UCSD-AML1 (cell line): ENCODE results near the gene NOXO1.
A peak's percentile ranks its signal among the peaks of the same experiment; 100 is the strongest.
"Not testable (repeated sequence)": the region's sequence is repeated elsewhere in the genome, so short reads cannot be mapped to it uniquely, and the experiment has no call there.

Experiments used
- DNase-seq: peaks from one replicate; lab custom pipeline; 2025; ENCODE audit not compliant: unreplicated experiment; lab: John Stamatoyannopoulos, UW

Gene NOXO1

GRCh38 chr16:1942810-1943726 lies 38.2 kb downstream of the NOXO1 start, which contains the start of gene MSRB1:
Gene MSRB1 (minus strand): TSS chr16:1943199. CDS start chr16:1943156, 43 bp downstream.
- DNase-seq = peak; percentile 100

- peak; percentile 43 for DNase-seq
Measured at GRCh38 chr16:1942047-1942809, 39.0 kb downstream of the NOXO1 start.

GRCh38 chr16:1941162-1942046 lies 39.9 kb downstream of the NOXO1 start:
- no peak for DNase-seq

- no peak for DNase-seq
Measured at GRCh38 chr16:1940273-1941161, 40.8 kb downstream of the NOXO1 start.

GRCh38 chr16:1939833-1940232 lies 41.4 kb downstream of the NOXO1 start:
- not testable (repeated sequence) for DNase-seq

- DNase-seq = no peak
Measured at GRCh38 chr16:1938910-1939309, 42.4 kb downstream of the NOXO1 start.

GRCh38 chr16:1938316-1938715 lies 43.0 kb downstream of the NOXO1 start:
- DNase-seq = no peak

GRCh38 chr16:1936945-1937479 lies 44.3 kb downstream of the NOXO1 start:
- no peak for DNase-seq

GRCh38 chr16:1933097-1933661 lies 48.1 kb downstream of the NOXO1 start:
- no peak for DNase-seq

GRCh38 chr16:1932050-1933028 lies 48.9 kb downstream of the NOXO1 start:
- DNase-seq = no peak

- DNase-seq = no peak
Measured at GRCh38 chr16:1930338-1930720, 50.9 kb downstream of the NOXO1 start.

- DNase-seq = peak; percentile 92
Measured at GRCh38 chr16:1929578-1930337, 51.5 kb downstream of the NOXO1 start.

GRCh38 chr16:1929105-1929504 lies 52.2 kb downstream of the NOXO1 start:
- no peak for DNase-seq
